Adrenal gland (tissue), 12 donors: ENCODE measurements around the gene NFATC3. TPM values are rescaled to one million over a fixed set of nuclear protein-coding genes. Genes with fewer than 3 reads are reported as not detected.

ENCODE experiments used
- DNase-seq, 7 donors: peaks; one replicate each; pipeline ENCODE4 v3.0.0-alpha.2; 2019 to 2020
- H3K27ac ChIP-seq, 5 donors: fragments of 200-600 bp; sonication (generic) in 4 of 5; 1 replicate in 3 of 5; 2 replicates in 2 of 5; pipeline versions ENCODE4 v1.5.1 to v1.8.0; 2016 to 2020; ENCODE audit warnings: mild to moderate bottlenecking in 1 of 5
- H3K27me3 ChIP-seq: fragments of 200-600 bp; 2 replicates; pipeline ENCODE4 v1.8.0; 2021
- H3K36me3 ChIP-seq, 2 donors: fragments of 200-600 bp; replicated peaks in 1 of 2; 1 replicate in 1 of 2; 2 replicates in 1 of 2; pipeline versions ENCODE4 v1.5.1 to v1.8.0; 2018 to 2022
- H3K4me1 ChIP-seq, 2 donors: fragments of 200-600 bp; replicated peaks in 1 of 2; 1 replicate in 1 of 2; 2 replicates in 1 of 2; pipeline versions ENCODE4 v1.5.1 to v1.8.0; 2018 to 2021
- H3K4me3 ChIP-seq, 4 donors: fragments of 200-600 bp; sonication (generic) in 3 of 4; one replicate each; pipeline ENCODE4 v1.5.1; 2016 to 2018
- H3K9me3 ChIP-seq, 3 donors: fragments of 200-600 bp; sonication (generic) in 1 of 3; replicated peaks in 1 of 3; 1 replicate in 2 of 3; 2 replicates in 1 of 3; pipeline versions ENCODE4 v1.5.1 to v1.8.0; 2016 to 2021
- POLR2A ChIP-seq, 2 donors: fragments of 450-650 bp; IDR thresholded peaks; one replicate each; pipeline ENCODE4 v1.6.1; 2017; ENCODE audit warnings: antibody characterized with exemption in 2 of 2, mild to moderate bottlenecking in 2 of 2, moderate library complexity in 1 of 2
- WGBS, 4 donors: extraction: QIAGEN DNeasy Blood & Tissue Kit in 2 of 4; methylation state at CpG; one replicate each; pipeline versions ENCODE4 v1.1.5 to v1.1.7; 2013 to 2017; 5-methylcytosine and 5-hydroxymethylcytosine counted together
- intact Hi-C, 2 donors: fragments of 100-400 bp; cut with DNase I; formaldehyde crosslinking; loops; one replicate each; pipeline versions ENCODE4 v1.14.1 to v1.15.0; 2022 to 2023
- polyA plus RNA-seq, 3 donors: library from polyadenylated mRNA; stranded (reverse); fragments of 200-250 nt in 2 of 3; fragments of 350-450 nt in 1 of 3; fragmentation: Illumina TruSeq in 1 of 3; extraction: RNeasy Lipid Tissue Mini Kit (QIAGEN cat#74804) in 1 of 3; gene quantifications; one replicate each; pipeline ENCODE4 v1.2.3, GENCODE V29; 2013 to 2014
- total RNA-seq, 9 donors: library from RNA; depleted of rRNA in 4 of 9; stranded (reverse); fragments of >200 nt in 4 of 9; fragments of 120-200 nt in 1 of 9; fragmentation: NEBNext Ultra II Directional in 1 of 9; extraction: Animal tissue kit (Norgen Biotek cat#: 25700) in 1 of 9; gene quantifications; one replicate each; pipeline versions ENCODE4 v1.1.0 to v1.2.4, GENCODE V29; 2013 to 2023
- TF ChIP-seq, protein P1 (sequence below), 6 experiments: fragments of 450-650 bp in 4 of 6; fragments of 200-600 bp in 2 of 6; sonication (generic) in 1 of 6; IDR thresholded peaks; 1 replicate in 5 of 6; 2 replicates in 1 of 6; pipeline versions ENCODE4 v1.5.1 to v1.8.0; 2016 to 2021; ENCODE audit warnings: antibody characterized with exemption in 6 of 6, mild to moderate bottlenecking in 2 of 6, moderate library complexity in 1 of 6
- donor health status: healthy with polysubstance abuse.
- donor health status: Bipolar disorder and iron deficiency.
- donor health status: DM: yes; HTN: yes; CAD: no.
- donor health status: DM: no; HTN: no; CAD: no.
- donor health status: DM: no; HTN: no; CAD: no.
- donor health status: DM: yes; HTN: yes; CAD: no.

The NFATC3 gene
- total and polyA plus RNA-seq, 12 donors = 6.6 to 81.2 (median 34.3) TPM

DNA sequence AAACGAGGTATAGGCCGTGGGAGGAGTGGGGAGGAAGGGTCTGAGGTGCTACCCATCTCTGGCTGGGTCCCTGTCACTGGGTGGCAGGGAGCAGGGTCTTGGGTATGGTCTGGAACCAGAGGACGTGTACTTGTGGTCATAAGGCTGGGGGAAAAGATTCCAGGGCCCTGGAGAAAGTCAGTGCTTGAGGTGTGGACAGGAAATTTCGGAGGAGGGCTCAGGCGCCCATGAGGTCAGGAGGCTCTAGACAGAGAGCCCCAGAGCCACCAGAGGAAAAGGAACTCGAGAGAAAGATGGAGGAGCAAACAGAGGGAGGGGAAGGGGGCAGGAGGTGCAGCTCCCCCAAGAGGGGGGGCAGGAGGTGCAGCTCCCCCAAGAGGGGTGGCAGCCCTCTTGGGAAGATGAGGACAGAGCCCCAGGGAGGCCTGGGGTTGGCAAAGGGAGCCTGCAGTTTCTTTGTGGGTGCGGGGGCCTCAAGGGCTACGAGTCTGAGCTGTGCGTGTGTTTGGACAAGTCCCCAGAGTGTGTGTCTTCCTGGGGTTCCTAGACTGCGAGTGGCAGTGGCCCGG, 178.5 kb downstream of the NFATC3 start:
- no peak for DNase-seq
- TF ChIP-seq POLR2A (IDR thresholded peaks at IDR 0.05) = no peak
- TF ChIP-seq, protein P1, sequence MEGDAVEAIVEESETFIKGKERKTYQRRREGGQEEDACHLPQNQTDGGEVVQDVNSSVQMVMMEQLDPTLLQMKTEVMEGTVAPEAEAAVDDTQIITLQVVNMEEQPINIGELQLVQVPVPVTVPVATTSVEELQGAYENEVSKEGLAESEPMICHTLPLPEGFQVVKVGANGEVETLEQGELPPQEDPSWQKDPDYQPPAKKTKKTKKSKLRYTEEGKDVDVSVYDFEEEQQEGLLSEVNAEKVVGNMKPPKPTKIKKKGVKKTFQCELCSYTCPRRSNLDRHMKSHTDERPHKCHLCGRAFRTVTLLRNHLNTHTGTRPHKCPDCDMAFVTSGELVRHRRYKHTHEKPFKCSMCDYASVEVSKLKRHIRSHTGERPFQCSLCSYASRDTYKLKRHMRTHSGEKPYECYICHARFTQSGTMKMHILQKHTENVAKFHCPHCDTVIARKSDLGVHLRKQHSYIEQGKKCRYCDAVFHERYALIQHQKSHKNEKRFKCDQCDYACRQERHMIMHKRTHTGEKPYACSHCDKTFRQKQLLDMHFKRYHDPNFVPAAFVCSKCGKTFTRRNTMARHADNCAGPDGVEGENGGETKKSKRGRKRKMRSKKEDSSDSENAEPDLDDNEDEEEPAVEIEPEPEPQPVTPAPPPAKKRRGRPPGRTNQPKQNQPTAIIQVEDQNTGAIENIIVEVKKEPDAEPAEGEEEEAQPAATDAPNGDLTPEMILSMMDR (IDR thresholded peaks at IDR 0.05) = no peak
- H3K4me1 ChIP-seq = peaks cover 11 to 32% of the 10 kb centered on the region in 2 donors
- no peaks in the 10 kb centered on the region for H3K27me3 ChIP-seq
- intact Hi-C loops = loop anchor here (2.0 to 5.0 kb wide), 3 partner anchors 49 to 65 kb away; partner anchors contain the start of genes PRMT7 (in 1 of the 2) and SLC7A6OS (in 1 of the 2)
- H3K36me3 ChIP-seq = peaks cover 0 to 20% of the 10 kb centered on the region in 2 donors
- H3K4me3 ChIP-seq = peak overlapping the region in 2 of 4 donors; percentile 88
- no peaks in the 10 kb centered on the region for H3K9me3 ChIP-seq
- 37 to 55% (median 38%) methylated on average over 8 to 11 of the region's 11 CpGs for WGBS, 4 donors
- H3K27ac ChIP-seq = peak overlapping the region; percentile 93 to 100 (median 98)

DNA sequence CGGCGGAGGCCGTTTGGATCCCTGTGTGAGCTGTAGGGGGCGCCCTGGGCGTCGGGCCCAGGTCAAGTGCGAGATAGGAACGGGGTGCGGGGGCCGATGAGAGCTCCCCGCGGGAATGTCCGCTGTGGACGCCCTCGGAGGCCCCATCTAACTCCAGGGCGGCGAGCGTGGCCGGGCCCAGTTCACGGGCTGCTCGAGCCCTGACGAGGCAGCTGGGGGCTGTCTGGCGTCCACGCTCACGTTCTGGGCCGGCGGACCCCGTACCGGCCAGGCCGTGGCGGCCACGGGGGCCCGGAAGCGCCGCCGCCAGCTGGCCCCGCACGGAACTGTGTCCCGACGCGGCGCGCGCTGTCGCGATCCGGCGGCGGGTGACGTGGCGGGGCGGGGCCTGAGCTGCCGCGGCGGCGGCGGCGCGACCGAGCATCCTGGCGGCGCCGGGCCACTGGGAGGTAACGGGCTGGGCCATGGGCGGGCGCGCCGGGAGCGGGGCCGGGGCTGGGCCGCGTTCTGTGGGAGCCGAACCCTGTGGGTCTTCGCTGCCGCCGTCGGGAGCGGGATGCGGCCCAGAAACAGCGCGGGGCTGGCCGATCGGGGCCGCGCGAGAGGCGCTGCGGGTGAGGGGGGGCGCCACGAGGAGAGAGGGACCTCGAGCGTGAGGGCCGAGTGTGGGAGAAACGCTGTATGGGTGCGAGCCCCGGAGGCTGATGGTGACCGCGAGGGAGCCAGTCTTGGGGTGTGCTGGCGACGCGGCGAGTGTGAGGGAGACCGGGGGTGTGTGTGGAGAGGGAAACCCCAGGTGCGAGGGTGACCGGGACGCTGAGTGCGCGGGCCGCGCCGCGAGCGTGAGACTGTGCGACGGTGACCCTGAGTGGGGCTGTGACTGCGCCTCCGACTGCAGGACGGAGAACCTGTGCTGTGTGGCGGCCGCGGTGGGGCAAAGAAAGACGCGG, 179.2 kb downstream of the NFATC3 start, which contains the start of gene SLC7A6:
Gene SLC7A6, plus strand, starts transcription at position 399 of the 950 bp plus-strand sequence. CDS start 10,201 bp downstream, outside the sequence.
- DNase-seq = peak; percentile 71 to 86 (median 80)
- WGBS, 4 donors = 0 to 1% (median 0%) methylated on average over 5 to 122 of the region's 123 CpGs
- Histone ChIP-seq H3K4me3 (peak within 1 kb of the TSS; percentile 78 to 88 (median 86)), H3K36me3 (peaks cover 0 to 15% of the 10 kb centered on the region in 2 donors), H3K27me3 (no peaks in the 10 kb centered on the region), H3K4me1 (peaks cover 11 to 27% of the 10 kb centered on the region in 2 donors), H3K27ac (peak within 1 kb of the TSS; percentile 93 to 100 (median 98)), H3K9me3 (no peaks in the 10 kb centered on the region)
- intact Hi-C loops = loop anchor here (5.0 kb wide), 2 partner anchors 48 to 63 kb away; partner anchors contain the start of genes PRMT7 (in 1 of the 2) and SLC7A6OS (in 1 of the 2)
- TF ChIP-seq, protein P1 (IDR thresholded peaks at IDR 0.05) = peak; percentile 35 to 75 (median 66)
- peak; percentile 34 to 84 for TF ChIP-seq POLR2A (IDR thresholded peaks at IDR 0.05)

DNA sequence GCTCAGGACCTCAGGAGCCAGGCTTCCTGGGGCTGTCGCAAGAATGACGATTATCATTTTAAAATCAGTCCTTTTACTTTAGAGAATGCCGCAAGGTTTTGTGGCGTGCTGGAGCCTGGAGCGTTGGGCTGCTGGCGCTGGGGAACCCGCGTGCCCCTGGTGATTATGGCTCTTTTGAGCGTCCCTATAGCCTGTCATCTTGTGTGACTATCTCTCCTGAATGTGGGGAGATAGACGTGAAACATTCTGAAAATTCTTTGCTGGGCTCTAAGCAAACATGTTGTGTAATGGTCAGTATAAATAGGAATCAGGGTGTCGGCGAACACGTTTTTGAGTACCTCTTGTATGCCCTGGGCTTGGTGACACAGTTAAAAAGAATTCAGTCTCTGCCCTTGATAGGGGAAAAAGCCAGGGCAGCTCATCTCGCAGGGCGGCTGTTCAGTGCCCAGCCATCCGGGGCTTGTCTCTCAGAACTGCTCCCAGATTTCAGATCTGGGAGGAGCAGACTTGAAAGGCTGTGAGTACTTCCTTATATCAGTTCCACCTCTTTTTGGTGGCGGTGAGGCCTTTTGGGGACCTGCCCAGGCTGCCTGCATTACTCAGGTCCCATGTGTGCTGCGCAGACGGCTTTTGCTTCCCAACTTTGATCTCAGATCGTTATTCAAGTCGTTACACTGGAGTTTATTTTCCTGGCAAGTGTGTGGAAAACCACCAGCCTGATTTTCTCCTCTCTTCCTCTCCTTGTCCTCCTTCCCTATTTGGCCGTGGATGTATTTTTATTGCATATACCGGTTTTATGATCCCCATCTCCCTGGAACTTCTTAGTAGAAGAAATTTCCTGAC, 180.1 kb downstream of the NFATC3 start:
- H3K4me1 ChIP-seq = peaks cover 14 to 25% of the 10 kb centered on the region in 2 donors
- intact Hi-C loops = no loop called here
- peak; percentile 67 to 91 (median 89) for DNase-seq

More for the DNA sequence above, 180.1 kb downstream of the NFATC3 start:
- Histone ChIP-seq H3K9me3 (no peaks in the 10 kb centered on the region), H3K4me3 (peak overlapping the region in 3 of 4 donors; percentile 84 to 88 (median 88)), H3K36me3 (peaks cover 0 to 6% of the 10 kb centered on the region in 2 donors), H3K27me3 (no peaks in the 10 kb centered on the region), H3K27ac (peak overlapping the region; percentile 93 to 100 (median 98))
- 1 to 4% (median 3%) methylated on average over 21 to 23 of the region's 23 CpGs for WGBS, 4 donors
- TF ChIP-seq, protein P1 (IDR thresholded peaks at IDR 0.05) = no peak
- TF ChIP-seq POLR2A (IDR thresholded peaks at IDR 0.05) = peak; percentile 37 to 85
